ENCODE results near the gene RAB25.

Gene RAB25

GRCh38 chr1:156111355-156111962, 50.5 kb downstream of the RAB25 start:
- ATAC-seq (ENCODE audit: low read depth), result no peak
- Histone ChIP-seq H3K36me3 (ENCODE audit: low read depth) (peaks cover 9% of the 10 kb centered on the region), H3K27me3 (ENCODE audit: insufficient read depth, poor library complexity, severe bottlenecking) (no peaks in the 10 kb centered on the region), H3K9me3 (ENCODE audit: severe bottlenecking) (no peaks in the 10 kb centered on the region), H3K4me1 (ENCODE audit: insufficient read depth, poor library complexity, severe bottlenecking) (peaks cover 16% of the 10 kb centered on the region), H3K27ac (ENCODE audit: poor library complexity, severe bottlenecking) (no peak overlapping the region), H3K4me3 (ENCODE audit: severe bottlenecking) (no peak overlapping the region)
- TF ChIP-seq CTCF (IDR thresholded peaks at IDR 0.05; ENCODE audit: poor library complexity, severe bottlenecking), result no peak
- no peak for DNase-seq (ENCODE audit: low spot score)

GRCh38 chr1:156112276-156113137, 51.5 kb downstream of the RAB25 start:
- peaks cover 20% of the 10 kb centered on the region for H3K36me3 ChIP-seq (ENCODE audit: low read depth)
- no peak overlapping the region for H3K4me3 ChIP-seq (ENCODE audit: severe bottlenecking)
- TF ChIP-seq CTCF (IDR thresholded peaks at IDR 0.05; ENCODE audit: poor library complexity, severe bottlenecking), result no peak
- no peaks in the 10 kb centered on the region for H3K27me3 ChIP-seq (ENCODE audit: insufficient read depth, poor library complexity, severe bottlenecking)
- peaks cover 16% of the 10 kb centered on the region for H3K4me1 ChIP-seq (ENCODE audit: insufficient read depth, poor library complexity, severe bottlenecking)
- H3K27ac ChIP-seq (ENCODE audit: poor library complexity, severe bottlenecking), result peak overlapping the region; percentile 99
- H3K9me3 ChIP-seq (ENCODE audit: severe bottlenecking), result no peaks in the 10 kb centered on the region
- ATAC-seq (ENCODE audit: low read depth) (no peak), DNase-seq (ENCODE audit: low spot score) (no peak)

GRCh38 chr1:156113282-156113950, 52.5 kb downstream of the RAB25 start:
- no peaks in the 10 kb centered on the region for H3K27me3 ChIP-seq (ENCODE audit: insufficient read depth, poor library complexity, severe bottlenecking)
- no peak for DNase-seq (ENCODE audit: low spot score)
- peaks cover 17% of the 10 kb centered on the region for H3K4me1 ChIP-seq (ENCODE audit: insufficient read depth, poor library complexity, severe bottlenecking)
- no peaks in the 10 kb centered on the region for H3K9me3 ChIP-seq (ENCODE audit: severe bottlenecking)
- no peak for ATAC-seq (ENCODE audit: low read depth)
- H3K27ac ChIP-seq (ENCODE audit: poor library complexity, severe bottlenecking), result peak overlapping the region; percentile 99
- no peak for TF ChIP-seq CTCF (IDR thresholded peaks at IDR 0.05; ENCODE audit: poor library complexity, severe bottlenecking)
- H3K4me3 ChIP-seq (ENCODE audit: severe bottlenecking), result no peak overlapping the region
- H3K36me3 ChIP-seq (ENCODE audit: low read depth), result peaks cover 29% of the 10 kb centered on the region

- H3K4me3 ChIP-seq (ENCODE audit: severe bottlenecking), result peak within 1 kb of the TSS; percentile 87
- no peaks in the 10 kb centered on the region for H3K9me3 ChIP-seq (ENCODE audit: severe bottlenecking)
- peak within 1 kb of the TSS; percentile 99 for H3K27ac ChIP-seq (ENCODE audit: poor library complexity, severe bottlenecking)
- H3K27me3 ChIP-seq (ENCODE audit: insufficient read depth, poor library complexity, severe bottlenecking), result no peaks in the 10 kb centered on the region
- peaks cover 35% of the 10 kb centered on the region for H3K36me3 ChIP-seq (ENCODE audit: low read depth)
- ATAC-seq (ENCODE audit: low read depth) (peak; percentile 75), DNase-seq (ENCODE audit: low spot score) (peak; percentile 97)
- TF ChIP-seq CTCF (IDR thresholded peaks at IDR 0.05; ENCODE audit: poor library complexity, severe bottlenecking), result no peak
- H3K4me1 ChIP-seq (ENCODE audit: insufficient read depth, poor library complexity, severe bottlenecking), result peaks cover 22% of the 10 kb centered on the region
Observed at GRCh38 chr1:156114101-156114918, 53.4 kb downstream of the RAB25 start, which contains the start of gene LMNA. TSS of gene LMNA (plus strand) at chr1:156114711. CDS start at chr1:156114919, 208 bp downstream.

Data from RWPE2 (cell line).